Stimulated activated naive B cell treated with anti-CD40 and anti-IgM and Interleukin-4, amounts not matched to agents 10 μg/mL and 1 μg/mL and 100 μg/mL, for 72 hours (primary cell): ENCODE measurements around the gene TMEM218.

Experiments
- ATAC-seq, 2 donors: fragments of 150-1000 bp; cut with Tn5 transposase; replicated peaks; 2 replicates each; pipeline ENCODE4 v1.10.0; 2021; ENCODE audit warnings: moderate library complexity in 1 of 2
- DNase-seq: peaks from one replicate; pipeline ENCODE4 v3.0.0; 2021
- H3K27ac Mint-ChIP-seq: one replicate; pipeline ENCODE4 v1.8.0; 2022; ENCODE audit warnings: mild to moderate bottlenecking, mixed read lengths
- H3K27me3 Mint-ChIP-seq, 2 donors: one replicate each; pipeline ENCODE4 v1.8.0; 2022; ENCODE audit warnings: mixed read lengths in 2 of 2
- H3K36me3 Mint-ChIP-seq, 2 donors: one replicate each; pipeline ENCODE4 v1.8.0; 2022; ENCODE audit warnings: mixed read lengths in 2 of 2, mild to moderate bottlenecking in 1 of 2
- H3K4me1 Mint-ChIP-seq, 2 donors: one replicate each; pipeline ENCODE4 v1.8.0; 2022; ENCODE audit warnings: mixed read lengths in 2 of 2, mild to moderate bottlenecking in 1 of 2
- H3K4me3 Mint-ChIP-seq, 2 donors: one replicate each; pipeline ENCODE4 v1.8.0; 2022; ENCODE audit warnings: mild to moderate bottlenecking in 2 of 2, mixed read lengths in 2 of 2, moderate library complexity in 1 of 2
- H3K9me3 Mint-ChIP-seq, 2 donors: one replicate each; pipeline ENCODE4 v1.8.0; 2022; ENCODE audit warnings: mixed read lengths in 2 of 2, mild to moderate bottlenecking in 1 of 2

TMEM218 gene

DNA sequence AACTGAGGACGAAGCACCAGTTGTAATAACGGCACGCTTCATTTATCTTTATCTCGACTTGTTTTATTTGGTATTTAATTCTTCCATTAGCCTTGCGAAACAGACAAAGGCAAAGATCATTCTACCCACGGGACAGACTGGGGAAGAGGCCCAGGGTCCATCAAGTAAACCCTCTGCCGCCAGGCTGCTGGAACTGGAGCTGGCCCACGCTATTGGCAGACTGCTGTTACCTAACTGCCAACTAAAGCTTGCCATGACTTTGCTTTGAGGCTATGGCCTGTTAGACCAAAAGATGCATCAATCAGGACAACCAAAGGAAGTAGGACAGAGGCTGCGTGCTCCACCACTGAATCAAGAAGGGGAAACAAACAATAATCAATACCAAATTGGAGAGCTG, 780 bp upstream of the TMEM218 start:
- H3K4me1 Mint-ChIP-seq = peaks cover 8 to 13% of the 10 kb centered on the region in 2 donors
- H3K9me3 Mint-ChIP-seq = peaks cover 4 to 5% of the 10 kb centered on the region in 2 donors
- H3K36me3 Mint-ChIP-seq = peaks cover 5 to 6% of the 10 kb centered on the region in 2 donors
- peak overlapping the region; percentile 90 to 100 for H3K4me3 Mint-ChIP-seq
- DNase-seq (no peak), ATAC-seq (no peak)
- H3K27me3 Mint-ChIP-seq = peaks cover 6 to 18% of the 10 kb centered on the region in 2 donors
- H3K27ac Mint-ChIP-seq = peak overlapping the region; percentile 94

DNA sequence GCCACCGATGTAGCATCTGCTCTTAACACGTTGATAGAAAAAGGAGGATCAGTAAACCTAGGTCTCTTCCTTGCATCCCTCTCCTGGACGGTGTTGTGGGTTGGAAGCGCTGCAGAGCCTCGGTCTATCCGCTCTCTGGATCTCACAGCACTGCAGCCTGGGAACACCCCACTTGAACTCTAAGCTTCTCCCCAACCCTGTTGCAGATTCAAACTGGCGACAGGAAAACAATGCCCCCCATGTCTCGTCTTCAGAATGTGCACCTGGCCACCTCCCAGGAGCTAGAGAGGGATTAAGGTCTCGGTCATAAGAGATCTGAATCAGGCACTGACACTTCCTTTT, 454 bp downstream of the TMEM218 start:
- Mint-ChIP-seq H3K4me3 (peak overlapping the region; percentile 90 to 100), H3K4me1 (peaks cover 8 to 18% of the 10 kb centered on the region in 2 donors), H3K9me3 (peaks cover 4 to 6% of the 10 kb centered on the region in 2 donors), H3K36me3 (peaks cover 7 to 14% of the 10 kb centered on the region in 2 donors), H3K27me3 (peaks cover 0 to 12% of the 10 kb centered on the region in 2 donors), H3K27ac (peak overlapping the region; percentile 94)
- no peak for ATAC-seq
- no peak for DNase-seq

DNA sequence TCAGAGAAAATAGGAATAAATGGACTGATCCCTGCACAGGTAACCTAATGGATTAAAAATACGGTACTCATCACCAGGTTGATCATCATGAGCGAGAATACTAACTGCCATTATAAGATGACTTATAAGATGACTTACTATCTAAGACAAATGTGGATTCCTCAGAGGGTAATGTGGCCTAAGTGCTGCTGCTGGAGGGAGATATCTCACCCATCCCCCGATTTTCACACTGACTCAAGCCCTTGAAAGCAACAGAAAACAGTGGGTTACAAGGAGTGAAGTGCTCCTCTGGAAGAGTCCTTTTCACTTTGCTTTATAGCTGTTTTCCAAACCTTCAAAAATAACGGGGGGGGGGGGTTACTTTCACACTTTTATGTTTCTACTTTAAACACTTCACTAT, 920 bp downstream of the TMEM218 start:
- no peak for DNase-seq
- peaks cover 7 to 17% of the 10 kb centered on the region in 2 donors for H3K36me3 Mint-ChIP-seq
- H3K4me1 Mint-ChIP-seq = peaks cover 8 to 20% of the 10 kb centered on the region in 2 donors
- H3K9me3 Mint-ChIP-seq = peaks cover 4 to 6% of the 10 kb centered on the region in 2 donors
- H3K27ac Mint-ChIP-seq = no peak overlapping the region
- peak overlapping the region; percentile 90 to 100 for H3K4me3 Mint-ChIP-seq
- no peak for ATAC-seq
- H3K27me3 Mint-ChIP-seq = peaks cover 0 to 11% of the 10 kb centered on the region in 2 donors

DNA sequence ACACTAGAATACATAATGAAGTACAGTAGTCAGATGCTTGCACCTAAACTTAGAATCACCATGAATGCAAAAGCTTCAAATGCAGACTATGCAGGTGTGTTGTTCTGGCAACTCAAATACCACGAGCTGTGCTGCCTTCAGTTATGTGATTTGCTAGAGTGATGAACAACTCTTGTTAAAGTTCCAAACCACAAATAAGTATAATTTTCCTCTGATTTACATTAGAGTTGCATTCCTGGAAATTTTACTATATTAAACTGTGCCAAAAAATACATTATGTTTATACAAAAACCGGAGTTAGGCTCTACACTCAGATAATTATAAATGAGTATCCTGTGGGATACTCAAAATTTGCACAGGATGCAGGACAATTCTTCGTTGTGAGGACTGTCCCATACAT, 3.0 kb downstream of the TMEM218 start:
- DNase-seq (no peak), ATAC-seq (no peak)
- H3K36me3 Mint-ChIP-seq = peaks cover 7 to 24% of the 10 kb centered on the region in 2 donors
- no peak overlapping the region for H3K4me3 Mint-ChIP-seq
- no peak overlapping the region for H3K27ac Mint-ChIP-seq
- H3K27me3 Mint-ChIP-seq = no peaks in the 10 kb centered on the region
- peaks cover 0 to 6% of the 10 kb centered on the region in 2 donors for H3K9me3 Mint-ChIP-seq
- peaks cover 8 to 26% of the 10 kb centered on the region in 2 donors for H3K4me1 Mint-ChIP-seq

DNA sequence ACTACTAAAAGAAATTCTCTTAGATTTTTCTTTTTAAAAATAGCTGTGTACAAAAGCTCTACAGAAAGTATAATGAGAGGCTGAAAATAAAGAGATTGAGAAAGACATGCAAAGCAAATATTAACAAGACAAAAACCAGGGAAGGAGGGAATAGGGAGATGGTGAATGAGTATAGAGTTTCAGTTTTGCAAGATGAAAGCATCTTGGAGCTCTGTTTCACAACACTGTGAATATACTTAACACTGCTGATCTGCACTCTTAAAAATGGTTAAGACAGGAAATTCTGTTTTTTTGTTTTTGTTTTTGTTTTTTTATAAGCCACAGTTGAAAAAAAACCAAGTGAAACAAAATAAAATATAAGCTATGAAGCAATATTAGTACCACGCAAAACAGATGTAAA, 5.5 kb downstream of the TMEM218 start:
- DNase-seq = no peak
- peaks cover 10 to 36% of the 10 kb centered on the region in 2 donors for H3K36me3 Mint-ChIP-seq
- no peak overlapping the region for H3K4me3 Mint-ChIP-seq
- no peak for ATAC-seq
- H3K9me3 Mint-ChIP-seq = peaks cover 0 to 2% of the 10 kb centered on the region in 2 donors
- H3K4me1 Mint-ChIP-seq = peaks cover 3 to 16% of the 10 kb centered on the region in 2 donors
- H3K27me3 Mint-ChIP-seq = no peaks in the 10 kb centered on the region
- H3K27ac Mint-ChIP-seq = no peak overlapping the region

DNA sequence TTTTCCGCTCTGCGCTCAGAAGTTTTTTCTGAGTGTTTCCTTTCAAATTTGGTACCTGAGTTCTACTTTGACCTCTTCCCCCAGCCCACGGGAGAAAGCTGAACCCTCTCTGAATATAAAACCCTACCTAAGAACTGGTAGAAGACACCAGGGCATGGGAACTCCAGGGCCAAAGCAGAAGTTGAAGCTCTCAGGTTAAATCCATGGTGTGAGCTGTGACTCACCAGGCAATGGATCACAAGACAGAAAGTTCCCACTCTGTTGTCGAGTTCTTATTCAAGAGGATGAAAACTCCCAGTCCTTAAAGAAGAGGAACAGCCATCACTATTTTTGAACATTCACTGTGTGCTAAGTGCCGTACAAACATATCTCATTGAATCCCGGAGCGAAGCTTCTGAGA, 8.9 kb downstream of the TMEM218 start:
- Mint-ChIP-seq H3K4me3 (no peak overlapping the region), H3K36me3 (peaks cover 28 to 62% of the 10 kb centered on the region in 2 donors), H3K9me3 (peaks cover 0 to 2% of the 10 kb centered on the region in 2 donors), H3K27me3 (no peaks in the 10 kb centered on the region), H3K4me1 (peaks cover 0 to 13% of the 10 kb centered on the region in 2 donors), H3K27ac (no peak overlapping the region)
- no peak for DNase-seq
- ATAC-seq = no peak

DNA sequence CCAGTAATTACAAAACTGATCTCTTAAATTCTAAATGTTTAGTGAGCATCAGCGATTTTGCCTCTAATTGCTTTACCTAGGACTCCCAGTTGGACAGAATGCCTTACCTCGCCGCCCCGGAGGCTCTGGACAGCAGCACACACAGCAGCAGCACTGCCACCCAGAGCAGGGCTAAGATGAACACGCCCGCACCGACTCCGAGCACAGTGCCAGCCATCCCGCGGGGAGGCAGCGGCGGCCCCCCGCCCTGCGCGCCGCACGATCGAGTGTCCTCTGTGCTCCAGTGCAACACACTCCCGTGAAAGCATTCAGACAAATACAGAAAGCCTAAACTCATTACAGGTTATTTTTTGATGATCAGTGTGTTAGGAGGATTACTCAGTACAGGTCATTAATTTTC, 9.4 kb downstream of the TMEM218 start:
- H3K27ac Mint-ChIP-seq = no peak overlapping the region
- no peaks in the 10 kb centered on the region for H3K27me3 Mint-ChIP-seq
- H3K36me3 Mint-ChIP-seq = peaks cover 30 to 64% of the 10 kb centered on the region in 2 donors

DNA sequence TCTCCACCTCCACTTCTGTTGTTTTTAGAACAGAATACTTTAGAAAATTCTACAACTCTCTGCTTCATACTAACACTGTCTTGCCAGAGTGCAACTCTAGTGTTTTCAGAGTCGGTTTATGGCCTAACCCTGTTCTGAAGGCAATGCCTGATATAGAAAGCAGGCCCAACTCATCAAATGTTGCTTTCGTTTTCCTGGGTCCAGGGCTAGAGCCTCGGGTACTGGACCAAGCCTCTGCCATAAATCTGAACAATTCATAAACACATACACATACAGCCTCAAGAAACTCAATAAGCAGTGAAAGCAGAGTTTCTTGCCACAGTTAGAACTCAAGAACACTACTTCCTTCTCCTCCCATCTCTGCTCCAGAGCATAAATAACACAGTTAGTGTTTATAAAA, 9.8 kb downstream of the TMEM218 start:
- H3K9me3 Mint-ChIP-seq = peaks cover 0 to 2% of the 10 kb centered on the region in 2 donors
- peaks cover 28 to 63% of the 10 kb centered on the region in 2 donors for H3K36me3 Mint-ChIP-seq
- DNase-seq (no peak), ATAC-seq (no peak)
- peaks cover 0 to 13% of the 10 kb centered on the region in 2 donors for H3K4me1 Mint-ChIP-seq
- no peak overlapping the region for H3K4me3 Mint-ChIP-seq
- no peak overlapping the region for H3K27ac Mint-ChIP-seq
- no peaks in the 10 kb centered on the region for H3K27me3 Mint-ChIP-seq

More for the DNA sequence above, 9.4 kb downstream of the TMEM218 start:
- no peak for DNase-seq
- no peak overlapping the region for H3K4me3 Mint-ChIP-seq
- peaks cover 0 to 13% of the 10 kb centered on the region in 2 donors for H3K4me1 Mint-ChIP-seq
- peaks cover 0 to 2% of the 10 kb centered on the region in 2 donors for H3K9me3 Mint-ChIP-seq
- ATAC-seq = no peak

DNA sequence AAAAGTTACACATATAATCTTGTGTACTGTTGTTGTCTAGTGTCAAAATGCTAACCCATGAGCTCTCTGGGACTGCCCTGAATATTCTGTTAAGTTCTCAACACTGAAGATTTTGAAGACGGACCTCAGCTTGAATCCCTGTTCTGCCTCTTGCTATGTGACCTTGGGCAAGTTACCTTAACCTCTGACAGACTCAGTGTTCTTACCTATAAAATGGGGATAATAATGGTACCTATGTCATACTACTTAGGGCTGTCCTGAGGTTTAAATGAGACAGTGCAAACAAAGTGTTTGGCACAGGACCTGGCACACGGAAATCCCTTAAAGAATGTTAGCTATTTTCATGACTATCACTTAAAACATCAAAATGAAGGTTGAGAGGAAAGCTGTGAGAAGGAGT, 11.3 kb downstream of the TMEM218 start:
- Mint-ChIP-seq H3K36me3 (peaks cover 30 to 59% of the 10 kb centered on the region in 2 donors), H3K4me3 (no peak overlapping the region), H3K9me3 (no peaks in the 10 kb centered on the region), H3K27me3 (no peaks in the 10 kb centered on the region), H3K27ac (no peak overlapping the region), H3K4me1 (peaks cover 0 to 2% of the 10 kb centered on the region in 2 donors)
- no peak for DNase-seq
- no peak for ATAC-seq

DNA sequence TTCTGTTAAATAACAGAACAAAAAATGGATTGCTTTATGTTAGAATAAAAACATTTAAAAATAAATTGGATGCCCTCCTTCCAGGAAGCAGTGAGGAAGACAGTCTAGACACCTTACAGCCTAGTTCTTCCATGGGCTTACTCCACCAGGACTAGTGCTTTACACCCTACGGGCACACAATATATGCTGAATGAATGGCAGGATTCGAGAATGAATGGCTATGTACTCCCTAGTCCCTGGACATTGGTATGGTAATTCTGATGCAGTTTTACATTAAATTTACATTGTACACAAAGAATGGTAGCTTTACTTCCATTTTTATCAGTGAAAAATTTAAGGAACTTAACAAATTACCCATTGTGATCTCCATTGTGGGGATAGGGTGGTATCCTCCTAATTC, 16.7 kb downstream of the TMEM218 start:
- peaks cover 19 to 42% of the 10 kb centered on the region in 2 donors for H3K36me3 Mint-ChIP-seq
- H3K27me3 Mint-ChIP-seq = no peaks in the 10 kb centered on the region
- ATAC-seq = no peak

DNA sequence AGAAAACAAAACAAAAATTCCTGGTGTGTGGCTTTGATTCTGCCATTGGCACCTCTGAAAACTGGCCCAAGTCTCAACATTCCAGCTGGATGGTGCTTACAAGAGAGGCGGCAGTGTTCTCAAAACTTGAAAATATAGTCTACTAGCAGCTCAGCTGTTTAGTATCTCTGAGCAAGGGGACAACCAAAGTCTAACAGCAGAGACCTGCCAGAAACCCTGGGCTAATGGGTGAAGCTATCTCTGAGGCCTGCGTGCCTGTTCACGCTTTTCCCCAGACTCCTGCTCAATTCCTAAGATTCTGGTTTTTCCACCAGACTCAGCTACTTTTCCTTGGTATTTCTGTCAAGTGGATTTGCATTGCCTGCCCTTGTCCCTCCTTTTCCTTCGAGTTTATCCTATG, 17.9 kb downstream of the TMEM218 start:
- DNase-seq (no peak), ATAC-seq (no peak)
- peaks cover 14 to 35% of the 10 kb centered on the region in 2 donors for H3K36me3 Mint-ChIP-seq
- peaks cover 0 to 3% of the 10 kb centered on the region in 2 donors for H3K4me1 Mint-ChIP-seq
- H3K27ac Mint-ChIP-seq = no peak overlapping the region
- no peaks in the 10 kb centered on the region for H3K9me3 Mint-ChIP-seq
- no peak overlapping the region for H3K4me3 Mint-ChIP-seq
- no peaks in the 10 kb centered on the region for H3K27me3 Mint-ChIP-seq

More for the DNA sequence above, 16.7 kb downstream of the TMEM218 start:
- Mint-ChIP-seq H3K4me3 (no peak overlapping the region), H3K9me3 (no peaks in the 10 kb centered on the region), H3K27ac (no peak overlapping the region), H3K4me1 (peaks cover 0 to 3% of the 10 kb centered on the region in 2 donors)
- DNase-seq = no peak

DNA sequence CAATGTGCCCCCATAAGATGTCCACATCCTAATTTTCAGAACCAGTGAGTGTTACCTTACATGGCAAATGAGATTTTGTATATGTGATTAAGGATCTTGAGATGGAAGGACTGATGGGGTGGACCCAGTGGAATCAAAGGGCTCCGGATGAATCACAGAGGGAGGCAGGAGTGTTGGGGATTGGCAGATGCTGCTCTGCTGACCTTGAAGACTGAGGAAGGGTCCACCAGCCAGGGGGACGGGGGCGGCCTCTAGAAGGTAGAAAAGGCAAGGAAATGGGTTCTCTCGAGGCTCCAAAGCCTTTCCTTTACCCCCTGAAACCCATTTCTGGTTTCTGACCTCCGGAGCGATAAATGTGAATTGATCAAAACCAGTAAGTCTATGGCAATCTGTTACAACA, 18.8 kb downstream of the TMEM218 start:
- Mint-ChIP-seq H3K27me3 (no peaks in the 10 kb centered on the region), H3K36me3 (peaks cover 11 to 34% of the 10 kb centered on the region in 2 donors), H3K4me1 (peaks cover 0 to 3% of the 10 kb centered on the region in 2 donors), H3K4me3 (no peak overlapping the region), H3K27ac (peak overlapping the region; percentile 43), H3K9me3 (no peaks in the 10 kb centered on the region)
- ATAC-seq (no peak), DNase-seq (no peak)

DNA sequence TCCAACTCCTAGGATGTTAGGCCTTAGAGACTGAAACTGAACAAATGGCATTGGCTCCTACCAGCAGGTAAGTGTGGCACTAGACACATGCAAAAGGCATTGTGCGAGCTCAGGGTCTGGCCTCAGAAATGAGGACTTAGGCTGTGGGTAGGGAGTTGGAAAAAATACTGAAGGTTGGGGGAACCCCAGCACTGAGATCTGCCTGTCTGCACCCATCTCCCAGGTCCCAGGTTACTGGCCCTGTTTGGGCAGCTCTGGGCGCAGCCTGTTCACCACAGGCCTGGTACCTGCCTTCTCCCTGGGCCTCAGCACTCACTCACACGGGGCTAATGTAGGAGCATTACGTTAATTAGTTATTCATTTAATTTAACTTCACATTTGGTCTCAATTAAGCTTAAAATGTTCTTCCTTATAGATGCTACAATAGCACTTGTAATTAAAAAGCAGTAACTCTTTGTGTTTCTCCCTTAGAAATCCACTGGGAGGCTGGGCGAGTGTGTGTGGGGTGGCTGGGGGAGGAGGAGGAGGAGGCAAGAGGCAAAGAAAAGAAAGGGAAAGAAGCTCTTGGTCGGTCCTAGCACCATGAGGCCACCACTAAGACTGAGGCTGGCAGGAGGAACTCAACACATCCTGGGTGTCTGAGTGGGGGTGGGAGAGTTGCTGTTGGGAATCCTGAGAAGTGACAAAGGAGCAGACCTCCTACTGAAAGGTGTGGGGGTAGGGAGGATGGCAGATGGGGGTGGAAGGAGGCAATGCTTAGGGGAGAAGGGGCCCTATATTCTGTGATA, 19.4 kb downstream of the TMEM218 start:
- H3K4me1 Mint-ChIP-seq = peaks cover 0 to 3% of the 10 kb centered on the region in 2 donors
- peaks cover 7 to 28% of the 10 kb centered on the region in 2 donors for H3K36me3 Mint-ChIP-seq
- H3K4me3 Mint-ChIP-seq = no peak overlapping the region
- H3K27ac Mint-ChIP-seq = no peak overlapping the region
- DNase-seq (no peak), ATAC-seq (no peak)
- no peaks in the 10 kb centered on the region for H3K27me3 Mint-ChIP-seq
- H3K9me3 Mint-ChIP-seq = no peaks in the 10 kb centered on the region

DNA sequence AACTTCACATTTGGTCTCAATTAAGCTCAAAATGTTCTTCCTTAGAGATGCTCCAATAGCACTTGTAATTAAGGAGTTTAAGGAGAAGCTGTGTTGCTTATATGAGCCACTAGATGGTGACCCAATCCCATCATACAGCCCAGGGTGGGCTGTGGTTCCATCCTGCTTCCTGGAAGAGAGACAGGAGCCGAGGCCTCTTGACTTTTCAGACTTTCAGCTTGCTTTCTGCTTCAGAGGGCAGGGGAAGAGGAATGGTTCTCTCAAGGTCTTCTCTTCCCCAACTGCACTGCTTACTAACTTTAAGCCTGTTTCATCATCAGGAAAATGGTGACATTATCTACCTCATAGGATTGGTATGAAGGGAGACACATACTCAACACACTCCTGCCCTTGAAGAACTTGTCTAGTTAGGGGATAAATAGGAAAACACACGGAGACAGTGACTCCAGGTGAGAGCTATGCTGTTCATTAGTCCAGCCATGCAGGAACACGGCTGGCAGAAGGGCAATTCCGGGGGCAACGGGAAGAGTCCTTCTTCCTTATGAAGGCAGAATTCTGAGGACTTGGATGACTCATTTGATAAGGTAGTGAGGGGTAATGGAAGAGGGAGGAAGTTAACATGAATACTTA, 20.1 kb downstream of the TMEM218 start:
- H3K27ac Mint-ChIP-seq = no peak overlapping the region
- no peak overlapping the region for H3K4me3 Mint-ChIP-seq
- H3K27me3 Mint-ChIP-seq = no peaks in the 10 kb centered on the region
- H3K9me3 Mint-ChIP-seq = no peaks in the 10 kb centered on the region
- peaks cover 7 to 31% of the 10 kb centered on the region in 2 donors for H3K36me3 Mint-ChIP-seq
- ATAC-seq (peak in 1 of 2 donors; percentile 41), DNase-seq (no peak)
- H3K4me1 Mint-ChIP-seq = peaks cover 0 to 3% of the 10 kb centered on the region in 2 donors

DNA sequence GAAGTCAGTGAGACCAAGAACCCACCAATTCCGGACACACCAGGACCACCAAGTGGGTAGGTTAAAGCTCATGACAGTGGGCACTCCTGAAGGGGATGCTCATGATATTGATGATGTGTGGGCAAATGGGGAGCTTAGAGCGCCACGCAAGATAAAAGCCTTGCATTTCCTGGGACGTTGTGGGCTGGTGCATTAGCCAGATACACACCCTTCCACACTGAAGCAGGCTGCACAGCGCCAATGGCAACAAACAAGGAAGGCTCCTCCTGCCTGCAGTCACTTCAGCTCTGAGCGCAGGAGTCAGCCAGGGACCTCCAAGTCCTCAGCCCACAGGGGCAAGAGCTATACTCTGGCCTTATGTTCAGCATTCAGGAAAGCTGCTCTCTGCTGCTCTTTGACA, 20.6 kb downstream of the TMEM218 start:
- no peak overlapping the region for H3K4me3 Mint-ChIP-seq
- H3K27me3 Mint-ChIP-seq = no peaks in the 10 kb centered on the region
- peaks cover 6 to 35% of the 10 kb centered on the region in 2 donors for H3K36me3 Mint-ChIP-seq
- H3K27ac Mint-ChIP-seq = no peak overlapping the region
- no peak for ATAC-seq
- H3K4me1 Mint-ChIP-seq = peaks cover 0 to 3% of the 10 kb centered on the region in 2 donors
- DNase-seq = no peak
- H3K9me3 Mint-ChIP-seq = no peaks in the 10 kb centered on the region
